ENCODE data around the gene HHIPL1. TPM values are rescaled to one million over a fixed set of nuclear protein-coding genes. Genes with fewer than 3 reads are reported as not detected.

The HHIPL1 gene
- total and polyA plus RNA-seq, 2 donors (not counting 3 experiments of a cell fraction or from before 2014, with no cell fraction given): 1.3 to 2.1 TPM

DNA sequence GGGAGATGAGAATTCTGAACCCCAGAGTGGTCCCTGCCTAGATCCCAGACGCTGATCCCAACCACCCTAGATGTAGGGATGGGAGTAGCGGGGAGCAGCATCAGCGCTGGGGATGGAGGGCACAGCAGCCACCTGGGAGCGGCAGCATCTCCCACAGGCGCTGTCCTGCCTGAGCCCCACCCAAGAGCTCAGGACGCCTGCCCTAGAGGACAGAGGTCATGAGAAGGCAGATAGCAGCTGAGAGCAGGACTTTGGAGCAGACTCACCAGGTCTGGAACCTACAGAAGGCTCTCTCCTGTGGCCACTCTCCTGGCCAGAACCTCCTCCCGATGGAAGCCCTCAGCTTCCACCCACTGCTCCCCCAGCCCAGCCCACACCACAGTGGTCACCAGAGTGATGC is 48.2 kb upstream of the HHIPL1 start:
- H3K9me3 ChIP-seq (replicated peaks; ENCODE audit: control insufficient read depth, insufficient read depth, low read length): no peaks in the 10 kb centered on the region
- dilution Hi-C loops (cut with MboI; ENCODE audit: extremely low pct_ligation_motif_present, low sequenced_read_pairs) (no loop called here), intact Hi-C loops (cut with micrococcal nuclease) (no loop called here)
- H3K36me3 ChIP-seq (ENCODE audit: control insufficient read depth in 2 of 2, extremely low read depth in 1 of 2, insufficient read depth in 2 of 2, low read length in 2 of 2): no peaks in the 10 kb centered on the region
- H2AFZ ChIP-seq (ENCODE audit: low read depth, low read length): no peak overlapping the region
- ChIA-PET POLR2A (no interaction called here), CTCF (interaction anchor here (1.0 to 1.8 kb wide), 2 partner anchors 13 to 23 kb away, joined by 3 to 5 read pairs; no protein-coding TSS in a partner anchor)
- no peak overlapping the region for H3K4me2 ChIP-seq (ENCODE audit: insufficient read depth, low read length)
- no peaks in the 10 kb centered on the region for H4K20me1 ChIP-seq (replicated peaks; ENCODE audit: control insufficient read depth, extremely low read depth, insufficient read depth, low read length)
- no peak overlapping the region for H3K27ac ChIP-seq (ENCODE audit: insufficient read depth, low read depth, low read length)
- DNase-seq (ENCODE audit: low read depth, low spot score) (no peak), FAIRE-seq (no peak)
- H3K27me3 ChIP-seq (ENCODE audit: control insufficient read depth in 2 of 2, insufficient read depth in 2 of 2, low read length in 2 of 2): no peaks in the 10 kb centered on the region
- no peak overlapping the region for H3K4me3 ChIP-seq (replicated peaks in 1 of 3; ENCODE audit: insufficient read depth in 1 of 3, low read depth in 1 of 3, low read length in 3 of 3)
- BruUV-seq (replicated peaks): no TSS peak
- no peaks in the 10 kb centered on the region for H3K79me2 ChIP-seq (ENCODE audit: control insufficient read depth, insufficient read depth, low read length)
- no peaks in the 10 kb centered on the region for H3K9me1 ChIP-seq (replicated peaks; ENCODE audit: control insufficient read depth, extremely low read depth, insufficient read depth, low read length)
- H3K4me1 ChIP-seq (ENCODE audit: control insufficient read depth, extremely low read depth, insufficient read depth, low read length): peaks cover 26% of the 10 kb centered on the region
- TF ChIP-seq FOS (IDR thresholded peaks at IDR 0.05; ENCODE audit: borderline replicate concordance, insufficient read depth, low read length) (no peak), MAX (IDR thresholded peaks at IDR 0.05; ENCODE audit: insufficient read depth, insufficient read length) (no peak), GATA2 (IDR thresholded peaks at IDR 0.05; ENCODE audit: insufficient read depth, insufficient read length, low read depth, low read length) (no peak), MYC (IDR thresholded peaks at IDR 0.05; ENCODE audit: low read depth, low read length) (no peak), CTCF (IDR thresholded peaks at IDR 0.05; ENCODE audit: extremely low read depth in 1 of 2, insufficient read depth in 1 of 2, low read depth in 1 of 2, low read length in 2 of 2) (no peak), JUN (IDR thresholded peaks at IDR 0.05; ENCODE audit: borderline replicate concordance, insufficient read depth, insufficient read length, low read depth) (no peak), POLR2A (IDR thresholded peaks at IDR 0.05; ENCODE audit: low read depth, low read length) (no peak), POLR2AphosphoS5 (IDR thresholded peaks at IDR 0.05; ENCODE audit: insufficient read depth, low read depth, low read length) (no peak), EZH2 (IDR thresholded peaks at IDR 0.05; ENCODE audit: borderline replicate concordance, low read depth, low read length, severe bottlenecking) (no peak)
- no peak overlapping the region for H3K9ac ChIP-seq (replicated peaks; ENCODE audit: extremely low read depth, insufficient read depth, low read length)

All from endothelial cell of umbilical vein (primary cell).